HG03280 (cell line): ENCODE measurements around the gene TNIP2.
"Not testable (repeated sequence)": the region's sequence is repeated elsewhere in the genome, so short reads cannot be mapped to it uniquely, and the experiment has no call there.

Experiments
- ATAC-seq: cut with Tn5 transposase; IDR thresholded peaks from one replicate; pipeline ENCODE4 v1.9.1; 2021; ENCODE audit warnings: mild to moderate bottlenecking, moderate library complexity; ENCODE audit not compliant: unreplicated experiment

The TNIP2 gene

DNA sequence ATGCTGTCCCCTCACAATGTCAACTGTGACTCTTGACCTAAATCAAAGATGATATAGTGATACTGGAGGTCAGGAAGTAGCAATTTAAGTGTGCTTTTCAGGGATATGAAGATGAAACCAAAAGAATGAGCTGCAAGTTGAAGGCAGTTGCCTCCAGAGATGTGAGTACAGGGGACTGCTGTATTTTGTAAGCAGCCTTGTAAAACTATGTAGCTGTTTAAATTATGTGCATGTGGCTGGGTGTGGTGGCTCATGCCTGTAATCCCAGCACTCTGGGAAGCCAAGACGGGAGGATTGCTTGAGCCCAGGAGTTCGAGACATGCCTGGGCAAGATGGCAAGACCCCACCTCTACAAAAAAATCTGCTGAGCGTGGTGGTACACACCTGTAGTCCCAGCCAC, 15.1 kb upstream of the TNIP2 start:
- no peak for ATAC-seq

DNA sequence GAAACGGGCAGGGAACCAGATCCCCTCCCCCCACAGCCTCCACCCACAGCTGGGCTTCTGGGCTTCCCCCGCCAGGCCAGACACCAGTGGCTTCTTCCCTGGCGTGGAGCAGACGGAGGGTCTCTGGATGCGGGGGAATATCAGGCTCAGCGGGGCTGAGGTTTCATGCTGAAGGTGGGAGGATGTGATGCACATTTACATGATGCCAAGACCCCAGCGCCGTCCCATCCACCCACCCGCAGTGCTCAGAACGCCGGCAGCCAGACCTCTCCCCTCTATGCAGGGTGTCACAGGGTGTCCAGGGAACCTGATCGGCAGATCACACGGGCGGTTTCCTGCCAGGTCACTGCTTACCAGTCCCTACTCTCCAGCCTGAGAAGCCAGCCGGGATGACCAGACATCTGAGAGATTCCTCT, 12.8 kb upstream of the TNIP2 start:
- no peak for ATAC-seq

DNA sequence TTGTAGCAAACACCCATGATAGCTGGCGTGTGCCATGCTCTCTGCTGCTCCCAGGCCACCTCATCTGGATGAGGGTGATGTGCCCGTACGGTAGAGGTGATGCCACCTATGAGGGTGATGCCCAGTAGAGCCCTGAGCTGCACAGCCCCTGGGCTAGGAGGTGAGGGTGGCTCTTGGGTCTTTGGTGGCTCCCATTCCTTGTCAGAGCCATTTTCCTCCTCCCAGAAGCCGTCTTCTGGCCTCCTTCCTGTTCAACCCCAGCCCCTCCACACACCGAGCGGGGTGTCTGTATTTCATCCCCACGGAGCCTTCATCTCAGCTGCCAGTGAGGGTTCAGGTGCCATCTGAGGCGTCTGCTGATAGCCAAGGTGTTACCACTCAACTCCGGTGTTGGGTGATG, 12.0 kb upstream of the TNIP2 start:
- ATAC-seq: no peak

DNA sequence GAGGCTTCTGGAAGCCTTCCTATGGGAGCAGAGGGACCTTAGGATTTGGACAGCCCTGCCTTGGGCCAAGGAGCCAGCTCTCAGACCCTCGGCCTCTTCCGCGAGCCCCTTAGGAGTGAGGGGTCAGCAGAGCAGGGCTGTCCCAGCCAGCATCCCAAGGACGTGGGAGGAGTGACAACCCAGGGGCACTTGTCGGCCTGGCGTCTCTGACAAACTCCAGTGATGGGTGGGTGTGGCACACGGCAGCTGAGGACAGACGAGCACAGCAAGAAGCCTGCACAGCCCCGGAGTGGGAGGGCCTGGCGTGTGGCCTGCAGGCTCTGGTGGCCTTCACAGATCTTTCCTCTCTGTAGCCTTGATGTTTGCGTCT, 11.6 kb upstream of the TNIP2 start:
- ATAC-seq: no peak

DNA sequence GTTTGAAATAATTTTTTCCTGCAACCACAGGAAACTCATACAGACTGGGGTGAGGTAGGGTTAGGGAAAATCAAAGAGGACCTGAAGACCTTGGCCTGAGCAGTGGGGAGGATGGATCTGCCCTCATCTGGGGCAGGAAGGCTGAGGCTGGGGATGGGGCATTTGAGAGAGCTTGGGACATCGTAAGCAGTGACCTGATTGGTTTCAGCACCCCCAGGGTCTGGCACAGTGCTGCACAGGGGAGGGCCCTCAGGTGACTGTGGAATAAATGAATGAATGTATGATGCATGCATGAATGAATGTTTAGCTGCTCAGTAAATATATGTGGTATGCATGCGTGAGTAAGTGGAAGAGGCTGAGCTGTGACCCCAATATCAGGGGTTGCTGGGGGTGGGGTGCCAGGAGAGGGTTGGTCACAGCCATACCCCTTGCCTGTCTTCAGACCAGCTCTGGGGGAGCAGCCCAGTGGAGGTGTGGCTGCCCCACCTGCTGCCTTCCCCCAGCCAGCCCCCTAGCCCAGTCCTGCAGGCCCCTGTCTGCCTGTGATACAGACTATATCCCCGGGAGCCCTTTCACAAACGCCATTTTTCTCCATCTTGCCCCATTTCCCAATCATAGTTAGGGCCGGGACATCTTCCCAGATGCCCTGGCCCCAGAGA, 11.0 kb upstream of the TNIP2 start:
- ATAC-seq: no peak

DNA sequence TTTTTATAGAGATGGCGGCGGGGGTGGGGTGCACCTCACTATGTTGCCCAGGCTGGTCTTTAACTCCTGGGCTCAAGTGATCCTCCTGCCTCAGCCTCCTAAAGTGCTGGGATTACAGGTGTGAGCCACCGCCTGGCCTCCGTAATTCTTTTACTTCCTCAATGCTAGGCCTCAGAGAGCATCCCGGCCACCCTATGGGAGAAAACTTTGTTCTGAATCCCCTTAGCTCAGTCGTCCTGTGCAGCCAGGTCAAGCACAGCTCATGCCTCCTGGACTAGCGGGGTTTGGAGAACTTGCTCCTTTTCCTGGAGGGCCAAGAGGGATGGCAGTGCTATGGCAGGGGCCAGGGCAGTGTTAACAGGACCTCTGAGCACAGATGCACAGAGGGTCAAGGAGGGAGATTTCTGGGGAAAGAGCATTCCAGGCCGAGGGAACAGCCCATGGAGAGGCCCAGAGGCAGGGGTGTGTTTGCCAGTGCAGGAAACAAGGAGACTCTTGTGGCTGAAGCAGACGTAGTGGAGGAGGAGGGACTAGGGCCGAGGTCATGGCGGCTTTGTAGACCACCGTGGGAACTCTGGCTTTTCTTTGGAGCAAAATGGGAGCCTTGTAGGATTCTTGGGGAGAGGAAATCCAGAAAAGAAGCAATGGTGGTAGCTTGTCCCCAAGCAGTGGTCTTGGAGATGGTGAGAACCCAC, 9.8 kb upstream of the TNIP2 start:
- no peak for ATAC-seq

DNA sequence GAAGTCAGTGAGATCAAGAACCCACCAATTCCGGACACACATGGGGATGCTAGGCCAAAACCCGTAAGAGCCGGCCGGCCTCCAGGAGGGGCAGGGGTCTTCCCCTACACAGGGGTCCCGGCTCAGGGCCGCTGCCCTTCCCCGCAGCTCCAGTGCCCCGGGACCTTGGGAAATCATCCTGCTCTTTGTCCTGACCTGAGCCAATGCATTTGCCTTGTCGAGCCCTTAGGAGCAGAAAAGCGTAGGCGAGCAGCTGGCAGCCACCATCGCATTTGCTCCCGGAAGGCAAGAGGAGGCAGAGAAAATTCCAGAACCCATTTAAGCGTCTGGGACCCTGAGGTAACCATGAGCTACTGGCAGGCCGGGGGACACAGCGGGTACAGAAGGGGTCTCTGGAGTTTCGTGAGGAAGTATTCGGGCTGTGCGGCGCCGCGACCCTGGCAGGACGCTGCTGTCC, 7.4 kb upstream of the TNIP2 start:
- no peak for ATAC-seq

DNA sequence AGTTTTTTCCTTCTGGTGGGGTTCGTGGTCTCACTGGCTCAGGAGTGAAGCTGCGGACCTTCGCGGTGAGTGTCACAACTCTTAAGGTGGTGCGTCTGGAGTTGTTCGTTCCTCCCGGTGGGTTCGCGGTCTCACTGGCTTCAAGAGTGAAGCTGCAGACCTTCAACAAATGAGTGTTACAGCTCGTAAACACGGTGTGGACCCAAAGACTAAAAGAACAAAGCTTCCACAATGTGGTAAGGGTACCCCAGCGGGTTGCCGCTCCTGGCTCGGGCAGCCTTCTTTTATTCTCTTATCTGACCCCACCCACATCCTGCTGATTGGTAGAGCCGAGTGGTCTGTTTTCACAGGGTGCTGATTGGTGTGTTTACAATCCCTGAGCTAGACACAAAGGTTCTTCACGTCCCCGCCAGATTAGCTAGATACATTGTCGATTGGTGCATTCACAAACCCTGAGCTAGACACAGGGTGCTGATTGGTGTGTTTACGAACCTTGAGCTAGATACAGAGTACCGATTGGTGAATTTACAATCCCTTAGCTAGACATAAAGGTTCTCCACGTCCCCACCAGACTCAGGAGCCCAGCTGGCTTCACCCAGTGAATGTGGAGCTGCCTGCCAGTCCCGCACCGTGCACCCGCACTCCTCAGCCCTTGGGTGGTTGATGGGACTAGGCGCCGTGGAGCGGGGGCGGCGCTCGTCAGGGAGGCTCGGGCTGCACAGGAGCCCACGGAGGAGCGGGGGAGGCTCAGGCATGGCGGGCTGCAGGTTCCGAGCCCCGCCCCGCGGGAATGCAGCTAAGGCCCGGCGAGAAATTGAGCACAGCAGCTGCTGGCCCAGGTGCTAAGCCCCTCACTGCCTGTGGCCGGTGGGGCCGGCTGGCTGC, 6.6 kb upstream of the TNIP2 start:
- ATAC-seq: not testable (repeated sequence)

DNA sequence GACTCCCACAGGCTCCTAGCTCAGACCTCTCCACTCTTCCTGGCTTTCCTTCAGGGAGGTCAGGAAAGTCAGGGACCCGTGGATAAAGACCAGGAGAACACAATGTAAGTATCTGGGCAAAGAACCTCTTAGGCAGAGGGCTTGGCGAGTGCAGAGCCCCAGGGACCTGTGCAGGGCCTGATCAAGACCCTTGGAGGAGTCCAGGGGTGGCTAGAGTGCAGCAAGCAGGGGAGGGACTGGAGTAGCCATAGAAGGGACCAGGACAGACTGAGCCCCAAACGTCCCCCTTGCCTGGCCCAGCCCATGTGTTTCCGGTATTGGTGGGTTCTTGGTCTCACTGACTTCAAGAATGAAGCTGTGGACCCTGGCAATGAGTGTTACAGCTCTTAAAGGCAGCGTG, 5.9 kb upstream of the TNIP2 start:
- no peak for ATAC-seq

DNA sequence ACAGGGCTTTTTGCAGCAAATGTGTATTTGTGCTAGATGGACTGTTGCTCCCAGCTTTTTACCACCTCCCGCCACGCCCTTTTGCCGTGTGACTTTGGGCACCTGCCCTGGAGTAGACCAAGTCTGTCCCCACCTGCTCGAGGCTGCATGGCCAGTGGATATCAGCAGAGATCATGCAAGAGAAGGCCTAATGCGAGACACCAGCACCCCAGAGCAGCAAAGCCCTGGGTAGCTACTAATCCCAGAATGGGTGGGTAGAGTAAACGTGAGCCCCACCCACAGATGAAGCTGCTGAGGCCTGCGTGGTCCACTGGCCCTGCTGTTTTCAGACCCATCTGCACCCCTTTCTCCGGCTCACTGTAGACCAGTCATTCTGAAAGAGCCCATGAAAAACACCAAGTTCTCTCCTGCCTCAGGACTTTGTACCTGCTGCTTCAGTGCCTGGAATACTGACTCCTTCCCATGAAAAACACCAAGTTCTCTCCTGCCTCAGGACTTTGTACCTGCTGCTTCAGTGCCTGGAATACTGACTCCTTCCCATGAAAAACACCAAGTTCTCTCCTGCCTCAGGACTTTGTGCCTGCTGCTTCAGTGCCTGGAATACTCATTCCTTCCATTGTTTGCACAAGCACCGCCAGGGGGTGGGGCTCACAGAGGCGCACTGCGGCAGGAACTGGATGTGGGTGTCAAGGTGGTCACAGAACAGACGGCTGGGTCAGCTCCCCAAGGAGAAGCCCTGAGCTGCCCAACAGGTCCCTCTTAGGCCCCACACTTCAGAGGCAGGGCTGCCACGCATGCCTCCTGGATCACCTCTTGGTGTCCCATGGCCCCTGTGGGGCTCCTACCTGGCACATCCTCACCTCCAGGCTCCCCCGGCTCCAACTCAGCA, 5.1 kb upstream of the TNIP2 start:
- no peak for ATAC-seq

DNA sequence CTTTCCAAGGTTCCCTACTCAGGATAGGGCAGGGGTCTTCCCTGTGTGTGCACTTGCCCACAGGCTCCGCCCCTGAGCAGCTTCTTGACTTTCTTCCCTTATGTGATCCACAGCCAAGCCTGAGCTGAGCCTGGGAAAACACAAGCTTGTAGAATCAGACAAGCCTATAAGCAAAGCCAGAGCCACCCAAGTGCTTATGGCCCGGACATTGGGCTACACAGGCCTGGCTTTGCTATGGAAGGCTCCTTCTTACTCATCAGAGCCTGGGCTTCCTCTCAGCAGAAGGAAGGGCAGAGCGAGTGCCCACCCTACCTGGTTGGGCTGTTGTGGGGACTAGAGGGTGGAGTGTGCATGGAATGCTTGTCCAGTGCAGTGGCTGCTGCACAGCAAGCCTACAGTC, 1.3 kb upstream of the TNIP2 start:
- ATAC-seq: no peak

DNA sequence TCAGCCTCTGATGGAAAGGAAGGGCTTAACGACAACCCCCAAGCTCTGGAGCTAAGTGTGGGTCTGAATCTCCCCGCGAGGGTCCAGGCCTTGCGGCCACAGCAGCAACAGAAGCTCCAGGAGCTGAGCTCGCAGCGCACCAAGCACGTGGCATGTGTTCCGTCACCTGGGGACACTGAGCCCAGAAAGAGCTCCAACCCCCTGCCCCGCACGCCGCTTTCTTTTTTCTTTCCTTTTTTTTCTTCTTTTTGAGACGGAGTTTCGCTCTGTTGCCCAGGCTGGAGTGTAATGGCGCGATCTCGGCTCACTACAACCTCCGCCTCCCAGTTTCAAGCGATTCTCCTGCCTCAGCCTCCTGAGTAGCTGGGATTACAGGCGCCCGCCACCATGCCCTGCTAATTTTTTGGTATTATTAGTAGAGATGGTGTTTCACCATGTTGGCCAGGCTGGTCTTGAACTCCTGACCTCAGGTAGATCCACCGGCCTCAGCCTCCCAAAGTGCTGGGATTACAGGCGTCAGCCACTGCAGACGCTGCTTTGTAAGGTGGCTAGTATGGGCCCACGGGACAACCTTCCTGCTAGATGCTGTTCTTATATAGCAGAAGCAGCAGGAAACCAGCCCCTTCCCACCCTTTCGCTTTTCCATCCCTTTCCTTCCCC, 685 bp upstream of the TNIP2 start:
- ATAC-seq: no peak

DNA sequence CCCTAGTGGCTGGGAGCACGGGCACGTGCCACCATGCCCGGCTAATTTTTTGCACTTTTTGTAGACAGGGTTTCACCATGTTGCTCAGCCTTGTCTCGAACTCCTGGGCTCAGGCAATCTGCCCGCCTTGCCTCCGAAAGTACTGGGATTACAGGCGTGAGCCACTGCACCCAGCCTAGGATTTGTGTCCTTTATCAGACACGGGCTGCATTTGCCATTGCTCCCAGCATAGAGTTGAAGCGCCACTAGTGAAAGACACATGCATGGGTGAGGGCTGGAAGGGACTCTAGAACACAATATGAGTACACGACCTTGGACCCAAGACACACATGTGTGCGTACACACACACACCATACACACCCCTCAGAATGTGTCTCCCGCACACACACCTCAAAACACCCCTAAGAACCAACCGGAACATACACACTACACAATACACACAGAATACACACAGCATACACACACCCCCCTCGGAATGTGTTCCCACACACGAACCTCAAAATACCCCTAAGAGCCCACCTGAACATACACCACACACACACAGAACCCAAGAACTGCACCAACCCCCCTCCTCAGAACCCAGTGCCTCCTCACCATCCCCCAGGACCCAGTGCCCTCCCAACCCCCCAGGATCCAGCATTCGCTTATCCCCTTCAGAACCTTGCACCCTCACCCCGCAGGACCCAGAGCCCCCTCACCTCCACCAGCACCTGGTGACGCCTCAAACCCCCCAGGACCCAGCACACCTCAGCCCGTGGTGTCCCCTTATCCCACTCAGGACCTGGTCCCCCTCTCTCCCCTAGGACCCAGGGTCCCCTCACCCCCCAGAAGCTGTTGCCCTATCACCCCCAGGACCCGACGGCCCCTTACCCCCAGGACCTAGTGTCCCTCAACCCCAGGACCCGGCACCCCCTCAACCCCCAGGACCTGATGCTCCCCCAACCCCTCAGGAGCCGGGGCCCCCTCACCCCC, 1.0 kb downstream of the TNIP2 start:
- no peak for ATAC-seq

DNA sequence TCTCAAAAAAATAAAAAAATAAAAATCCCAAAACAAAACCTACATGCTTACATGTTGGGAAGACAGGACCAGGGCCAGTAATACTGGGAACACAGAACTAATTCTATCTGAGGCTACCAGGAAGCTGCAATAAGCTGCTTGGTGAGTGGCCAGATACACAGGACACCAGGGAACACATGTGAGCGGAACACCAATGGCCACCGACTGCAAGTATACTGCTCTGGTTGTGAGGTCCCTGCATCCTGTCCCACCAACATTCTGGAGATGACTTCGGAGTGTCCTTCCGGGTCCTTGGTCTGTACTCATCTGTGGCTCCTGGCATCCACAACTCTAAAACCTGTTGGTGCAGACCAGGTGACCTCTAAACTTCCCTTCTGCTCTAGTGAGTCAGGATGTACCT, 2.7 kb downstream of the TNIP2 start:
- no peak for ATAC-seq

DNA sequence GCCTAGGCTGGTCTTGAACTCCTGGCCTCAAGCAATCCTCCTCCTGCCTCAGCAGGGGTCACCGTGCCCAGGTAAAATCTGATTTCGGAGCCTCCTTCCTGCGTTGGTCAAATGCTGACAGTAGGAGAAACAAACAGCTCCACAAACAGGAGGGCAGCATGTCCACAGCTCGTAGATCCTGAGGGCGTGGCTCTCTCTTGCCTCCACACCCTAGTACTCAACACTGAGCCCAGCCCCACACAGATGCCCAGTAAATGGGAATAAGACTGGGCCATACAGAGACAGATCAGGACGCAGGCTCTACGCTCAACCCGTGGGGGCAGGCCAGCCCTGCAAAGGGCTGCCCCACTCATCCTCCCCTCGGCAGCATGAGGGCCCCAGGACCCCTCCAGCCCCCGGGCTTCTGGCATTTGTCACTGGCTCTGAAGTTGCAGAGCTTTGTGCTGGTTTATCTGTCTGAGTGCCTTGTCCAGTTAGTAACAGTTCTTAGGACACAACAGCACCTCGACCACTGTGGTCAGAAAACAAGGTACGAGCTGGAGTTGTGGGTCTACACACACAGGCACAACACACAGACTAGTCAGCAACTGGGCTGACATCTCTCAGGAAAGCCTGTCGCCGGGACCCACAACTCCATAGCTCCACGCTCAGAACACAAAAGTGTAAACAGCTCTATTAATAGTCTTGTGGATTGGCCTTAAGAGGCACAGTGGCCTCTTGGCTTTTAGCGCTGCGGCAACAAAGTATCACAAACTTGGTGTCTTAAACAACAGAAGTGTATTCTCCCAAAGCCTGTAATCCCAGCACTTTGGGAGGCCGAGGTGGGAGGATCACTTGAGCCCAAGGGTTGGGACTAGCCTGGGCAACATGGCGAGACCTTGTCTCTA, 5.2 kb downstream of the TNIP2 start:
- no peak for ATAC-seq

DNA sequence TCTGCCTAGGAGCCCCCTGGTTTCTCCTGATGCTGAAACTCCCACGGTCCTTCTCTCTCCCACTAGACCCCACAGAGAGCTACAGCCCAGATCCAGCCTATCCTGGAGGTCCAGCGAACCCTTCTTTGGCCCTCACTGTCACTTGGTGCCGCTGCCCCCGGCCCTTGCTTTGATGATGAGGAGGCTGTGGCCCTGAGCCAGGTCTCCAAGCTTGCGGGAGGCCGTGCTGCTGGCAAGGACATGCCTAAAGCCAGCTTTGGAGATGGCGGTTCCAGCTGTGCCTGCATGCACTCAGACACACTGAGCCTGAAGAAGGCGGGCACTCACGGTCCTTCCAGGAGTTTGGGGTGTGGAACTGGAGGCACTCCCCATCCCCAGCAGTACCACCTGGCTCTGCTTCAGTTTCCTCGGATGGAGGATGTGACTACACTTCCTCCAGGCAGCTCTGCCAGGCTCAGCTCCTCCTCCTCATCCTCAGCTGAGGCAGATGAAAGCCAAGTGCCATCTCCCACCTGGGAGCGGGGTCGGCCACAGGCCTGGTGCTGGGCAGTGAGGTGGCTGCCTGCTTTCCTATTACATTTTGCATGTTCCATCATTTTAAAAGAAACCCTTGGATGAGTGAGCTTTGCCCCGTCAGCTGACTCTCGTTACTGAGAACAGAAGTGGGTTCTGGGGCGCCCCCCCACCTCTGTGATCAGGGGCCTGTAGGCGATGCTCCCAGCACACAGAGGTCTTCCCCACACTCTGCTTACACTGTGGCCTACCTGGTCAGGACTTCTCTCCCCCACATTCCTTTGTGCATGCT, 9.0 kb downstream of the TNIP2 start:
- ATAC-seq: no peak
